LNCAP (cell line): ENCODE measurements around the gene CACNA1B.

Experiments
- TF ChIP-seq, protein P1 (sequence below): fragments of 450-650 bp; IDR thresholded peaks from 2 replicates; pipeline ENCODE4 v1.5.1; 2017; ENCODE audit warnings: mild to moderate bottlenecking

Gene CACNA1B

DNA sequence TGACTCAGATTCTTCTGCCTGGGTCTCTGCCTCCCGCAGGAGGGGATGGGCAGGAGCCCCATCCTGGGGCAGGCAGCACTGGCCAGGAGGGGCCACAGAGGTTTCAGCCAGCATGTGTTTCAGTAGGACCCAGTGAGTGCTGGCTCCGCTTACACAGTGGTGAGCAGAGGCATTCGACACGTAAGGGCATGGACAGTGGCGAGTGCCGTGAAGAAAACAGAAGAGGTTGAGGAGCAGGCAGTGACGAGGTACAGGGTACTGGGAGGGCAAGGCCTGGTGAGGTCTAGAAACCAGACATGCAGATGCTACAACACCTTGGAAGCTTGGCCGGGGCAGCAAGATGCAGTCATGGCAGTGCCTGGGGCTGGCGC is 41.5 kb downstream of the CACNA1B start:
- TF ChIP-seq, protein P1, sequence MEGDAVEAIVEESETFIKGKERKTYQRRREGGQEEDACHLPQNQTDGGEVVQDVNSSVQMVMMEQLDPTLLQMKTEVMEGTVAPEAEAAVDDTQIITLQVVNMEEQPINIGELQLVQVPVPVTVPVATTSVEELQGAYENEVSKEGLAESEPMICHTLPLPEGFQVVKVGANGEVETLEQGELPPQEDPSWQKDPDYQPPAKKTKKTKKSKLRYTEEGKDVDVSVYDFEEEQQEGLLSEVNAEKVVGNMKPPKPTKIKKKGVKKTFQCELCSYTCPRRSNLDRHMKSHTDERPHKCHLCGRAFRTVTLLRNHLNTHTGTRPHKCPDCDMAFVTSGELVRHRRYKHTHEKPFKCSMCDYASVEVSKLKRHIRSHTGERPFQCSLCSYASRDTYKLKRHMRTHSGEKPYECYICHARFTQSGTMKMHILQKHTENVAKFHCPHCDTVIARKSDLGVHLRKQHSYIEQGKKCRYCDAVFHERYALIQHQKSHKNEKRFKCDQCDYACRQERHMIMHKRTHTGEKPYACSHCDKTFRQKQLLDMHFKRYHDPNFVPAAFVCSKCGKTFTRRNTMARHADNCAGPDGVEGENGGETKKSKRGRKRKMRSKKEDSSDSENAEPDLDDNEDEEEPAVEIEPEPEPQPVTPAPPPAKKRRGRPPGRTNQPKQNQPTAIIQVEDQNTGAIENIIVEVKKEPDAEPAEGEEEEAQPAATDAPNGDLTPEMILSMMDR: no peak

DNA sequence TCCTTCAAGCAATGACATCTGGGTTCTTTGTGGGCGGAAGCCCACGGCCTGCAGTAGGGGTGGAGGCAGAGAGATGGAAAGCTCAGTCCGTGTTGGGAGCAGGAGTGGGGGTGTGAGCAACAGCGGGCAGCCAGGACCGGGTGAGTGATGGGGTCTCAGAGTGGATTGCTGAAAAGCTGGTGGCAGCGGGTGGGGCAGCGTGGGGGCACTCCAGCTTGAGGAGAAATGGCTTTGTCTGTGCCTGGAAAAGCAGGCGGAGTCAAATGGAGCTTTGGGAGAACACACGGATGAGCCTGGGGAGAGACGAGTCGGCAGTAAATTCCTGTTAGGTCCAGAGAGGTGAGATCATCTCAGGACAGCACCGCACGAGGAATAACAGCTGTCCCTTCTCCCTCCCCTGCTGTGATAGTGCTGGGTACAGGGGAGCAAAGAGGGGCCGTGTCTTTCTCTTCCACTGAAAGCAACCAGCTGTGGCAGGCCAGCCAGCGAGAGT is 42.1 kb downstream of the CACNA1B start:
- TF ChIP-seq, protein P1: no peak

DNA sequence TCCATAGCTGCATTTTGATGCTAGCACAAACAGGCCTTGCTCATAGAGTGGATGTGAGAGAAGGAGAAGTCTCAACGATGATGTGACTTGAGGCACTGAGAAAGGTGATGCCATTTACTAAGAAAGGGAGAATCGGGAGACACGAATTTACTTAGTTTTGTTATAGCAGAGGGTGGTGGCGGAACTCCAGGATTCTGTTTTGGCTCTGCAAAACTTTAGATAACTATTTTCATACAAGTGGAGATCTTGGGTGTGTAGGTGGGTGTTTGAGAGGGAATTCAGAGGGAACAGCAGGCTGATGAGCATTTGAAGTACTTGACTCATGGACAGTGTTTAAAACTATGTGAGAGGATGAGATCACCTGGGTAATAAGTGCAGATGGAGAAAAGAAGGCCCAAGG is 43.2 kb downstream of the CACNA1B start:
- TF ChIP-seq, protein P1: no peak

DNA sequence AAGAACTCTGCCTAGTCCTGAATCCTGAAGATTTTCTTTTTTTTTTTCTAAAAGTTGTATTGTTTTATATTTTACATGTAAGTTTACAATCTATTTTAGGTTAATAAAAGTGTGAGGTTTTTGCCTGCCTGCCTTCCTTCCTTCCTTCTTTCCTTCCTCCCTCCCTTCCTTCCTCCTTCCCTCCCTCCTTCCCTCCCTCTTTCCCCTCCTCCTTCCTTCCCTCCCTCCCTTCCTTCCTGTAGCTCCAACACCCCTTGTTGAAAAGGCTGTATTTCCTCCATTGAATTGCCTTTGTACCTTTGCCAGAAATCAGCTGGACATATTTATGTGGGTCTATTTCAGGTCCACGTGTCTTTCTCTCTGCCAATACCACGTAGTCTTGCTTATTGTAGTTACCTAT is 46.6 kb downstream of the CACNA1B start:
- TF ChIP-seq, protein P1: no peak

DNA sequence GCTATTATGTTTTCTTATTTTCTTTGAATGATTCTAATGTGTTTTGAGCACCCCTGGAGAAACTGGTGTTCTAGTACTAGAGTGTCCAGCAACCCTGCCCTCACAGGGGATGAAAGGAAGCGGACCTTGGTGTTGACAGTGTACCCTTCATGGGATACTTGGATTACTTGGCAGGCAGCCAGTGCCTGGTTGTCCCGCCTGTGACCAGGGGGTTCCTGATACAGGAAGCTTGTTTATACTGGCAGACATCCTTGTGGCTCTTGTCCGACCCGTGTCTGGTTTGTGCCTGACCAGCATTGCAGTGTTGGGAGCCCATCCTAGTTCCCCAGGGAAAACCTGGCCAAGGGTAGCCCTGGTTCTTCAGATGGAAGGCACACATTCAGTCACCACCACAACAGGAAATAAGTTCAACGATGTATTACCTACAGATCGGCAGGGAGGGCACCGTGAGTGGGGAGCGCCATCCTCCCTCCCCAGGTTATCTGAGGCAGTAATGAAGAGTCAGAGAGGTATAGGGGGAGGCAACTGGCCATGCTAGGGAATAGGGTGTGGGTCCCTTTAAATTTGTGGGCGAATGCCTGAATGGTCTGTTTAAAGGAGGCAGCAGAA is 47.3 kb downstream of the CACNA1B start:
- TF ChIP-seq, protein P1: no peak

DNA sequence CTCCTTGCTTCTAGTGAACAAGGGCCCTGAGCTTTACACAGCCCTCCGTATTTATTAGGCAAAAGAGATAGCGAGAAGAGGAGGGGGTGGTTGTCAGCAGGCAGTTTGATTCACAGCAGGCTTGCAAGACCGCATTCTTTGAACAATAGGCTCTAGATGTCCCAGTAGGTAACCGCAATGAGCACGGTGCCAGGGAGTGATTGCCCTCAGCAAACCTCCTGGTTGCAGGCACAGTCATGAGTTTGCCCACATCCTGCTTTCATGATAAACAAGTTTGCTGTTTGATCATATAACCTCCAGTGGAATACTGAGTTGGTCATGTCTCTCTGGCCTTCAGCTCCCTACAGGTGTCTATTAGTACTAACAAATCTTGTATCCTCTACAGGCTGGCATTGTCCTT is 66.1 kb downstream of the CACNA1B start:
- TF ChIP-seq, protein P1: no peak

DNA sequence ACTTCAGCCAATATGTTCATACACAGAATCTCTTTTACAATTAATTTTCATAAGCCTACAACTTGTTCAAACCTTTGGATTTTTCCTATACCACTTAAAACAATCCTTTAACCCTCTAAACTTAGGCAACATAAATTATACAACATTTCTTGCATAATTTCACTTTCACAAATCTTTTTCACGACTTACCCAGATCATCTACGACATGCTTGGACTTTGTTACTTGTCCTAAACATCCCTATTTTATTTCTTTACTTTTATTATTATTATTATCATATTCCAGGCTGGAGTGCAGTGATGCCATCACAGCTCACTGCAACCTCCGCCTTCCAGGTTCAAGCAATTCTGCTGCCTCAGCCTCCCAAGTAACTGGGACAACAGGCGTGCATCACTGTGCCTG is 68.0 kb downstream of the CACNA1B start:
- TF ChIP-seq, protein P1: no peak

DNA sequence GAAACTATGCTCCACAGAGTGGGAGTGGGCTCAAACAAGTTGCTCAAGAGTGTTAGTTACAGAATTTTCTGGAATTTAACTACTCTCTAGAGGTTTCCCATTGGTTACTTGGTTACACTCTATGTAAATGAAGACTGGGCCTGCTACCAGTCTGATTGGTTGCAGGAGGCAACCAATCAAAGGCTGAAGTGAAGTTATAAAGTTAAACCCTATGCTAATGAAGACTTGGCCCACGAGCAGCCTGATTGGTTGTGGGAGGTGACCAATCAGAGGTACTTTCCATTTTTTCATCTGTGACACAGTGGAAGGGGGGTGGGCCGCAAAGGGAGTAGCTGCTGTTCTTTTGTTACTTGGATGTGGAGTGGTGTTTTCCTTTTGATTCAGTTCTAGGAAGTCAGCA is 69.4 kb downstream of the CACNA1B start:
- TF ChIP-seq, protein P1: no peak
